Renal cortex interstitium (tissue), 15 donors: ENCODE results near the gene ABCB11. TPM values are rescaled to one million over a fixed set of nuclear protein-coding genes. Genes with fewer than 3 reads are reported as not detected.
"Not testable (repeated sequence)": the region's sequence is repeated elsewhere in the genome, so short reads cannot be mapped to it uniquely, and the experiment has no call there.

Source experiments
- DNase-seq, 11 donors: peaks; one replicate each; pipeline ENCODE4 v3.0.0-alpha.2; 2013; ENCODE audit warnings: low read depth in 9 of 11, low spot score in 4 of 11; ENCODE audit errors: extremely low read depth in 1 of 11
- long read RNA-seq, 16 experiments: transcript quantifications; one replicate each; lab custom pipeline, GENCODE V29; 2026
- polyA plus RNA-seq, 3 donors: library from polyadenylated mRNA; unstranded; fragments of 120-200 nt; gene quantifications; one replicate each; pipeline ENCODE4 v1.2.1, GENCODE V29; 2013; ENCODE audit not compliant: insufficient read length in 3 of 3

Gene ABCB11
- under 1 TPM in 2 of 3 donors, not detected in 1; 0.05 to 0.15 TPM for polyA plus RNA-seq
- long read RNA-seq, donor 1: 0 reads
- long read RNA-seq, donor 2: 0 reads
- long read RNA-seq, donor 3: 0 reads
- long read RNA-seq, donor 4: 0 reads
- long read RNA-seq, donor 5: 0 reads
- long read RNA-seq, donor 6: 0 reads
- long read RNA-seq, donor 7: 0 reads
- long read RNA-seq, donor 8: 0 reads
- long read RNA-seq, donor 9: 0 reads
- long read RNA-seq, donor 10: 0 reads
- long read RNA-seq, donor 11: 0 reads
- long read RNA-seq, donor 12: 0 reads
- long read RNA-seq, donor 13, partial matches to known transcripts: 6 of 6 reads
- long read RNA-seq, donor 13, other reads (novel, unspliced or antisense): 0 of 6 reads
- long read RNA-seq, donor 14: 0 reads
- long read RNA-seq, donor 15: 0 reads
- long read RNA-seq, donor 16: 0 reads

GRCh38 chr2:169031202-169031601 lies at the start of gene ABCB11:
Gene ABCB11, minus strand, starts transcription at chr2:169031324. Its CDS starts 13,199 bp downstream, at chr2:169018125.
- no peak for DNase-seq

- DNase-seq: no peak
These were observed 49.3 kb upstream of the ABCB11 start for GRCh38 chr2:169080250-169081069.

GRCh38 chr2:169077674-169078240 lies 46.6 kb upstream of the ABCB11 start:
- DNase-seq: no peak

GRCh38 chr2:169073963-169074751 lies 43.0 kb upstream of the ABCB11 start:
- DNase-seq: peak in 3 of 11 donors; percentile 18 to 24 (median 22)

- DNase-seq: no peak
These were observed 42.3 kb upstream of the ABCB11 start for GRCh38 chr2:169073211-169073962.

- DNase-seq: no peak
These were observed 41.2 kb upstream of the ABCB11 start for GRCh38 chr2:169072163-169072925.

GRCh38 chr2:169071455-169071854 lies 40.3 kb upstream of the ABCB11 start:
- no peak for DNase-seq

- DNase-seq: no peak
These were observed 38.7 kb upstream of the ABCB11 start for GRCh38 chr2:169069833-169070232.

GRCh38 chr2:169069341-169069740 lies 38.2 kb upstream of the ABCB11 start, which contains the start of gene DHRS9:
Gene DHRS9, plus strand, starts transcription at chr2:169069563. Its CDS starts 12,019 bp downstream, at chr2:169081582.
- no peak for DNase-seq

GRCh38 chr2:169066897-169067296 lies 35.8 kb upstream of the ABCB11 start:
- DNase-seq: no peak

GRCh38 chr2:169065864-169066517 lies 34.9 kb upstream of the ABCB11 start:
- DNase-seq: no peak

- no peak for DNase-seq
These were observed 34.3 kb upstream of the ABCB11 start for GRCh38 chr2:169065422-169065821.

GRCh38 chr2:169064199-169064598 lies 33.1 kb upstream of the ABCB11 start:
- DNase-seq: not testable (repeated sequence)

- not testable (repeated sequence) for DNase-seq
These were observed 23.5 kb upstream of the ABCB11 start for GRCh38 chr2:169054575-169054974.

- no peak for DNase-seq
These were observed 19.5 kb upstream of the ABCB11 start for GRCh38 chr2:169050476-169051240.

- no peak for DNase-seq
These were observed 18.0 kb upstream of the ABCB11 start for GRCh38 chr2:169049142-169049541.
